ENCODE results near the gene RPL37.

GRCh38 chr5:40871177-40871576, 36.2 kb upstream of the RPL37 start:
- TF ChIP-seq ZNF677 (tag by site-specific recombination; IDR thresholded peaks at IDR 0.05) (no peak), BCL11A (tag by site-specific recombination; IDR thresholded peaks at IDR 0.05; ENCODE audit: low read depth) (no peak), PBX3 (CRISPR knock-in tag; IDR thresholded peaks at IDR 0.05) (no peak), YY1 (tag by site-specific recombination; IDR thresholded peaks at IDR 0.05) (no peak), CTCF (tag by site-specific recombination; IDR thresholded peaks at IDR 0.05) (no peak), ZNF777 (tag by site-specific recombination; IDR thresholded peaks at IDR 0.05; ENCODE audit: borderline replicate concordance) (no peak), ZNF121 (tag by site-specific recombination; IDR thresholded peaks at IDR 0.05) (no peak), PRDM4 (tag by site-specific recombination; IDR thresholded peaks at IDR 0.05) (no peak), REST (tag by site-specific recombination; IDR thresholded peaks at IDR 0.05) (no peak)

Data from HEK293 (cell line).